HepG2 (cell line): Measurements from ENCODE around the gene SRSF10. TPM values are rescaled to one million over a fixed set of nuclear protein-coding genes. Genes with fewer than 3 reads are reported as not detected.

Source experiments
- CREM ChIP-seq, 2 experiments: sonication (generic) in 1 of 2; formaldehyde crosslinking in 1 of 2; IDR thresholded peaks; 2 replicates each; pipeline versions ENCODE4 v1.4.0 to v1.6.1; 2016 to 2020; ENCODE audit warnings: antibody characterized with exemption in 1 of 2, mild to moderate bottlenecking in 1 of 2, missing genetic modification reagents in 1 of 2
- FOXA1 ChIP-seq, 2 experiments: fragments of 450-650 bp in 1 of 2; sonication (generic) in 1 of 2; formaldehyde crosslinking in 1 of 2; IDR thresholded peaks; 2 replicates each; pipeline versions ENCODE4 v1.4.0 to v1.6.1; 2016 to 2020; ENCODE audit warnings: missing genetic modification reagents in 1 of 2
- FOXJ3 ChIP-seq: sonication (generic); formaldehyde crosslinking; IDR thresholded peaks from 2 replicates; pipeline ENCODE4 v1.4.0; 2020; ENCODE audit warnings: missing genetic modification reagents, mild to moderate bottlenecking, borderline replicate concordance
- HNF4A ChIP-seq: sonication (generic); formaldehyde crosslinking; IDR thresholded peaks from 2 replicates; pipeline ENCODE4 v1.4.0; 2020; ENCODE audit warnings: missing genetic modification reagents
- IRF2 ChIP-seq: IDR thresholded peaks from 2 replicates; pipeline ENCODE4 v1.6.1; 2018; ENCODE audit warnings: missing genetic modification reagents, missing compliant biosample characterization
- NCOA2 ChIP-seq: sonication (generic); formaldehyde crosslinking; IDR thresholded peaks from 2 replicates; pipeline ENCODE4 v1.8.0; 2022; ENCODE audit warnings: inconsistent platforms
- NR2F6 ChIP-seq, 2 experiments: IDR thresholded peaks; 2 replicates each; pipeline ENCODE4 v1.6.1; 2016; ENCODE audit warnings: antibody characterized with exemption in 1 of 2, mild to moderate bottlenecking in 1 of 2
- PITX1 ChIP-seq: sonication (generic); formaldehyde crosslinking; IDR thresholded peaks from 2 replicates; pipeline ENCODE4 v1.5.1; 2020; ENCODE audit warnings: mild to moderate bottlenecking, missing genetic modification reagents
- RARA ChIP-seq: IDR thresholded peaks from 2 replicates; pipeline ENCODE4 v1.6.1; 2016; ENCODE audit warnings: missing genetic modification reagents, missing compliant biosample characterization
- RFX3 ChIP-seq: IDR thresholded peaks from 2 replicates; pipeline ENCODE4 v1.6.1; 2016; ENCODE audit warnings: missing biosample characterization, missing genetic modification reagents
- SIX1 ChIP-seq: sonication (generic); formaldehyde crosslinking; IDR thresholded peaks from 2 replicates; pipeline ENCODE4 v1.4.0; 2020; ENCODE audit warnings: missing genetic modification reagents, borderline replicate concordance
- ZNF567 ChIP-seq: sonication (generic); formaldehyde crosslinking; IDR thresholded peaks from 2 replicates; pipeline ENCODE4 v1.8.1; 2023; ENCODE audit warnings: mild to moderate bottlenecking, missing genetic modification reagents, borderline replicate concordance
- ZNF644 ChIP-seq: IDR thresholded peaks from 2 replicates; pipeline ENCODE4 v1.6.1; 2016; ENCODE audit warnings: low read depth
- ZNF878 ChIP-seq: sonication (generic); formaldehyde crosslinking; IDR thresholded peaks from 2 replicates; pipeline ENCODE4 v1.8.1; 2023; ENCODE audit warnings: mild to moderate bottlenecking, missing genetic modification reagents, moderate library complexity
- polyA plus RNA-seq, 8 experiments: library from polyadenylated mRNA; depleted of rRNA in 3 of 8; stranded (reverse) in 7 of 8; unstranded in 1 of 8; fragments of >200 nt; fragmentation: Illumina TruSeq in 4 of 8; extraction: Trizol in 4 of 8; gene quantifications; 2 replicates each; pipeline versions ENCODE4 v1.2.1 to v1.2.3, GENCODE V29; 2011 to 2016; ENCODE audit warnings: low read depth in 4 of 8, missing spikeins in 1 of 8, mixed read lengths in 1 of 8; ENCODE audit not compliant: insufficient read depth in 1 of 8
- total RNA-seq, 5 experiments: library from RNA; depleted of rRNA; stranded (reverse); fragments of >200 nt; fragmentation: Illumina TruSeq; extraction: Trizol; gene quantifications; 2 replicates each; pipeline ENCODE4 v1.2.3, GENCODE V29; 2016; ENCODE audit warnings: low read depth in 1 of 5
- TF ChIP-seq, protein P1 (sequence below): sonication (generic); formaldehyde crosslinking; IDR thresholded peaks from 2 replicates; pipeline ENCODE4 v1.5.0; 2020; ENCODE audit warnings: missing genetic modification reagents, mild to moderate bottlenecking, borderline replicate concordance
- TF ChIP-seq, protein P2 (sequence below): sonication (generic); formaldehyde crosslinking; conservative IDR thresholded peaks from 2 replicates; pipeline ENCODE4 v1.8.0; 2022; ENCODE audit warnings: low read depth, missing genetic modification reagents
- TF ChIP-seq, protein P3 (sequence below): IDR thresholded peaks from 2 replicates; pipeline ENCODE4 v1.6.1; 2016; ENCODE audit warnings: low read depth

Gene SRSF10
- total and polyA plus RNA-seq, 2 of the 13 experiments (the other 11 are each of a cell fraction or from before 2014, with no cell fraction given): 126 to 186 TPM

DNA sequence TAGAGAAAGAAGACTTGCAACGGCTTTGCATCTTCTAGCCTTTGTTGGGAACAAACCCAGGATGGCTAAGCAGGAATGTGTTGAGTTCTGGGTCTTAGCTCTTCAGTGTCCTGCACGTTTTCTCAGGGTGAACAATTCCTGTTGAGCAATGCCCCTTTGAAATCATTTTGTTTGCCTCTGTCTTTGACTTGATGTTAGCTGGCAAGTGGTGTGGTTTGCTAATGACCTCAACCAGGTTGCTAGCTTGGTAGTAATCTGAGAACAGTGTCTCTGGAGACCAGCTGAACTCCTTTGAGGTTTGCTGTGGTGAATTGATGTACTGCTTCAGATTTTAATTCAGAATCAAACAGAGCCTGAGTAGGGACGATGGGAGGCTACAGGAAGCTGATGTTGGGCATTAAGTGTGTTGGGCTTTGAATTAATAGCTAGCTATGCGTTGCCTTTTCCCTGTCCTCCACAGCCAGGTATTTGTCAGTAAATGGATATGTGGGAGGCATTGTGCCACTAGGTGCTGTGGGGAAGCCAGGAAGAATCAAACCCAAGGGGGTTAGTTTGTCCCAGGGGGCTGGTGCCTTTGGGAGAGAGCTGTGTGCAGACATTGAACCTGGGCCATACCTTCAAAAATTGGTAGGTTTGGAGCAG, 23.3 kb upstream of the SRSF10 start (continued):
- TF ChIP-seq RARA (CRISPR knock-in tag): peak; percentile 47
- TF ChIP-seq, protein P1, sequence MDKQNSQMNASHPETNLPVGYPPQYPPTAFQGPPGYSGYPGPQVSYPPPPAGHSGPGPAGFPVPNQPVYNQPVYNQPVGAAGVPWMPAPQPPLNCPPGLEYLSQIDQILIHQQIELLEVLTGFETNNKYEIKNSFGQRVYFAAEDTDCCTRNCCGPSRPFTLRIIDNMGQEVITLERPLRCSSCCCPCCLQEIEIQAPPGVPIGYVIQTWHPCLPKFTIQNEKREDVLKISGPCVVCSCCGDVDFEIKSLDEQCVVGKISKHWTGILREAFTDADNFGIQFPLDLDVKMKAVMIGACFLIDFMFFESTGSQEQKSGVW (CRISPR knock-in tag): no peak
- TF ChIP-seq SIX1 (CRISPR knock-in tag): peak; percentile 73; the same call in 1 of the 2 replicates
- peak; percentile 51; the same call in 1 of the 2 replicates for TF ChIP-seq CREM (IDR thresholded peaks at IDR 0.05)
- TF ChIP-seq CREM (CRISPR knock-in tag; IDR thresholded peaks at IDR 0.05): no peak
- TF ChIP-seq ZNF644: peak; percentile 76; the same call in 1 of the 2 replicates
- no peak for TF ChIP-seq ZNF878 (CRISPR knock-in tag)
- no peak for TF ChIP-seq FOXA1 (IDR thresholded peaks at IDR 0.05)
- TF ChIP-seq FOXA1 (CRISPR knock-in tag; IDR thresholded peaks at IDR 0.05): peak; percentile 12; the same call in 1 of the 2 replicates
- TF ChIP-seq HNF4A (CRISPR knock-in tag): peak; percentile 43
- TF ChIP-seq RFX3 (CRISPR knock-in tag): no peak
- peak; percentile 37; the same call in 1 of the 2 replicates for TF ChIP-seq PITX1 (CRISPR knock-in tag)
- TF ChIP-seq ZNF567: no peak
- TF ChIP-seq NCOA2: peak; percentile 67
- peak; percentile 27; the same call in 1 of the 2 replicates for TF ChIP-seq IRF2
- TF ChIP-seq, protein P2, sequence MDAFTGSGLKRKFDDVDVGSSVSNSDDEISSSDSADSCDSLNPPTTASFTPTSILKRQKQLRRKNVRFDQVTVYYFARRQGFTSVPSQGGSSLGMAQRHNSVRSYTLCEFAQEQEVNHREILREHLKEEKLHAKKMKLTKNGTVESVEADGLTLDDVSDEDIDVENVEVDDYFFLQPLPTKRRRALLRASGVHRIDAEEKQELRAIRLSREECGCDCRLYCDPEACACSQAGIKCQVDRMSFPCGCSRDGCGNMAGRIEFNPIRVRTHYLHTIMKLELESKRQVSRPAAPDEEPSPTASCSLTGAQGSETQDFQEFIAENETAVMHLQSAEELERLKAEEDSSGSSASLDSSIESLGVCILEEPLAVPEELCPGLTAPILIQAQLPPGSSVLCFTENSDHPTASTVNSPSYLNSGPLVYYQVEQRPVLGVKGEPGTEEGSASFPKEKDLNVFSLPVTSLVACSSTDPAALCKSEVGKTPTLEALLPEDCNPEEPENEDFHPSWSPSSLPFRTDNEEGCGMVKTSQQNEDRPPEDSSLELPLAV (CRISPR knock-in tag): no peak
- TF ChIP-seq, protein P3, sequence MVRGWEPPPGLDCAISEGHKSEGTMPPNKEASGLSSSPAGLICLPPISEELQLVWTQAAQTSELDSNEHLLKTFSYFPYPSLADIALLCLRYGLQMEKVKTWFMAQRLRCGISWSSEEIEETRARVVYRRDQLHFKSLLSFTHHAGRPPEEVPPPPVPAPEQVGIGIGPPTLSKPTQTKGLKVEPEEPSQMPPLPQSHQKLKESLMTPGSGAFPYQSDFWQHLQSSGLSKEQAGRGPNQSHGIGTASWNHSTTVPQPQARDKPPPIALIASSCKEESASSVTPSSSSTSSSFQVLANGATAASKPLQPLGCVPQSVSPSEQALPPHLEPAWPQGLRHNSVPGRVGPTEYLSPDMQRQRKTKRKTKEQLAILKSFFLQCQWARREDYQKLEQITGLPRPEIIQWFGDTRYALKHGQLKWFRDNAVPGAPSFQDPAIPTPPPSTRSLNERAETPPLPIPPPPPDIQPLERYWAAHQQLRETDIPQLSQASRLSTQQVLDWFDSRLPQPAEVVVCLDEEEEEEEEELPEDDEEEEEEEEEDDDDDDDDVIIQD (CRISPR knock-in tag): 0 out of 2 replicates have a peak, but pooled peaks have one; percentile 12
- no peak for TF ChIP-seq FOXJ3
- TF ChIP-seq NR2F6 (IDR thresholded peaks at IDR 0.05): peak; percentile 33; the same call in 1 of the 2 replicates
- peak; percentile 45 for TF ChIP-seq NR2F6 (CRISPR knock-in tag; IDR thresholded peaks at IDR 0.05)
